ENCODE data around the gene SLC13A4.
"Not testable (repeated sequence)": the region's sequence is repeated elsewhere in the genome, so short reads cannot be mapped to it uniquely, and the experiment has no call there.

Gene SLC13A4

DNA sequence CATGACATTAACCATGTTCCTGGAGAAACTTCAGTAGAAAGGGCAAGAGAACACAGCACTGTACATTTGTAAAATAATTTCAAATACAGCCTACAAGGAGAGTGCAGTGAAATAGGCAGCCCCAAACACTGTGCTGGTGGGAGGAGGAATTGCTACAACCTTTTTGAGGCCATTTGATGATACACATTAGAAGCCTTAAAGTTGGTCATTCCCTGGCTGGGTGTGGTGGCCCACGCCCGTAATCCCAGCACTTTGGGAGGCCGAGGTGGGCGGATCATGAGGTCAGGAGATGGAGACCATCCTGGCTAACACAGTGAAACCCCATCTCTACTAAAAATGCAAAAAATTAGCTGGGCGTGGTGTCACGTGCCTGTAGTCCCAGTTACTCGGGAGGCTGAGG, 35.4 kb downstream of the SLC13A4 start:
- DNase-seq: not testable (repeated sequence)

DNA sequence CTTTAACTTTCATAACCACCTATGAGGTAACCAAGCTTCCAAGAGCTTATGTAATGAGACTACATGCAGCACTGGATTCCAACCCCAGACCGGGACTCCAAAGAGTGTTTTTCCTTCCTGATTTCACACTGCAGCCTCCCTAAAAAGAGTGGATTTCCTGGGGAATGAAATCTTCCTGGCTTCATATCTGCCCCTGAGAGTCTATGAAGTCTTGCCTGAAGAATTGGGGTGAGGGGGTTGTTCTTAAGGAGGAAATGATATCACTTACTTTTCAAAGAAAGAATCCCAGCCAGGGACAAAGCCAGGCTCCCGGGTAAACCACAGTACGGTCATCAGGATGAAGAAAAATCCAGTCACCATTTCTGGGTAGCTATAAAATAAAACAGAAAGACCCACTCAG, 35.9 kb downstream of the SLC13A4 start:
- DNase-seq: no peak

DNA sequence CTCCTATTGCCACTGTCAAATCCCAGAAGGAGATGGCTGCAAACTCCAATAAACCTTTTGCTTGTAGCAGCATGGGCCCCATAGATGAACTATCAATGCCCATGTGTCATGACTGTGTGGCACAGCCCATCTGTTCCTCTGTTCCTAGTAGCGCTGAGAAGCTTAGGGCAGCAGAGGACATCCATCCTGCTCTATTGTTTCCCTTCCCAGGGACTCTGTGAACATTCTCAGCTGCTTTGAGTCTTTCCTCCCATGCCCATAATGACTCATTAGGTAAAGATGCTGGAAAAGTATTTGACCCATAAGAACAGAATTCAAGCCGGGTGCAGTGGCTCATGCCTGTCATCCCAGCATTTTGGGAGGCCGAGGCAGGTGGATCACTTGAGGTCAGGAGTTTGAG, 37.4 kb downstream of the SLC13A4 start:
- DNase-seq: peak; percentile 72

DNA sequence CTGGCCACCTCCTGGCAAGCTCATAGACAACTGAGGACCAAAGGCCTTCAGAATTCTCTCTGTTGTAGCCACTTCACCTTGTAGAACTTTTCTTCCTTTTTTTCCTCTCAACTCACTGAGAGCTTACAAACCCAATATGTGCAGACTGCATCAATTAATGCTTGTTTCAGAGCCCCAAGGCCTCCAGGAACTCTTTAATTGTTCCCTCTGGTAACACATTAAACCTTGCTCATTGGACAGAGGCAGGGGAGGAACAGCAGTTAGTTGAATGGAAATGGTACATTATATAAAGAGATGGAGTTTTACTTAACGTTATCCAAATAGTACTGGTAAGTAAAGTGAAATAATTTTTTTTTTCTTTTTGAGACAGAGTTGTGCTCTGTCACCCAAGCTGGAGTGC, 40.5 kb downstream of the SLC13A4 start:
- no peak for DNase-seq

DNA sequence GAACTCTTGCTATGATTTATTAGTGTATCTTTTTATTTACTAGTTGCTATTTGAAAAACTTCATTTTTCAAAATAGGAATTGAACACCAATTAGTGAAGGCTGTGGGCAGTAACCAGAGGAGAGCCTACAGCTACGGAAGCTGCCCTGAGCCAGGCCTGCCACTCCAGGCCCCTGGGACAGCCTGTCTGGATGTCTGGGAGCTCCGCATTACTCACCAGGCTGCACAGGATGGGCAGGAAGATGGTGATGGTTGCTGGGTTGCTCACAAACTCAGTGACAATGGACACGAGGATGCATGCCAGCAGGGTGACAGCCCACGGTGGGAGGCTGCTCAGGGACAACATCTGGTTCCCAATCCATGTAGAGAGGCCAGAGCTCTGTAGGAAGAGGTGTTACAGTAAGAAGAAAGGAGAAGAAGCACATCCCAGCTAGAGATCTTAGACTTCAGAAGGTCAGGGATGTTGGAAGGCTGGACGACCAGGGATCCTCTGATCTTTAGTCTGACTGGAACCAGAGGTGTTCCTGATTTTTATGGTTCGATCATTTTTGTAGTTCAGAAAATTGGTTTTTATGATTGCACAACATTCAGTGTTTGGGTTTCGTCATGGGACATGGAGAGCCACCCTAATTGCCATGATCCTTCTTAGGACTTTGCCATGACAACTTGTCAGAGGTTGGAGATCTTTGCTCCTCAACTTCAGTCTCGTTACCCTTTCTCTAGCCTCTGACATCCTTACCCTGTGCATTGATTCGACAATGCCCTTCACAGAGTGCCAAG, 42.5 kb downstream of the SLC13A4 start:
- DNase-seq: peak; percentile 68

DNA sequence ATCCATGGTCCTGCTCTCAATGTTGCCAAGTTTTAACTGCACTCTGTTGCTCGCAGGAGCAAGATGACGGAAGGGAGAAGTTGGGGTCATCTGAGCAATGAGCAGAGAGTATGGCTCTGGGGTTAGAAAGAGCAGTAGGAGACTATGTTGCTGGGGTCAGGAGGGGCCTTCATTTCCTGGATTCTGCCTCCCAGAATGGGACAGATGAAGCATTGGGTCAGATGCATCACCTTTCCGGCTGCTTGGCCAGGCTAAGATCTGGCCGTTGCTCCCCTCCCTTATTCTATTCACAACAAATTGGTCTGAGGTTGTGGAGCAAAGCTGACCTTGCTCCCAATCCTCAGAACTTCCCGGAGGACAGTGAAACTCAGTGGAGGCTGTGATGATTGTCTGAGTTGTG, 43.3 kb downstream of the SLC13A4 start:
- no peak for DNase-seq

DNA sequence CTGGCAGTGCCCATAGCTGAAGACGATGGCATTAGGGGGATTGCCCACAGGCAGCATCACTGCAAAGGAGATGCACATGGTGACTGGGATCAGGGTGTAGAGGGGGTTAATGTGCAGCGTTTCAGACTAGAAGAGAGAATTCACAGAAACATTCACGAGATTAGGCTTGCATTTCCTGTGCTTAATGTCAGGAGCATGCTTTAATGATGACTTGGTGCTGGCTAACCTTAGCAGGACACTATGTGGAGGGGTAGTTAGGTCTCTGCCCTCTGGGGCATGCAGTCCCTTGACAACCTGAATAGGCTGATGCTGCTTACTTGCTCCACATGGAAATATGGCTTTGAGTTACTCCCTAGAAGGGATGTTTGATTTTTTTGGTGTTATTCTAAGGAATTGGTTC, 43.9 kb downstream of the SLC13A4 start:
- peak; percentile 47 for DNase-seq

DNA sequence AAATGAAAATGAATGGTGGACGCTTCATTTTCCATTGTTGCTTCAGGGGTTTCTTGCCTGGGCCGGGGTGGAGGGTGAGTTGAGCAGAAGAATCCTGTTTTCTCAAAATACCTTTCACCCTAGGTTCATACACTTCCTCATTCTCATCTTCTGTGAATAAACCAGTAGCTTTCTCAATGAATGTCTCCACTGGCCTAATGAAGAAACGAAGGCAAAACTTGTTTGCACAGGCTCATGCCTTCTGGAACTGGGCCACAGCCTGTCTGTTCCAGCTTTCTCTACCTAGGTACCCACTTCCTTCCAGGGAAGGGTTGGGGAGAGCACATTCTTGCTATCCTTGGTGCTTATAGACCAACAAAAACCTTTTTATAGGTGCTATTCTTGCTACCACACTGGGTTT, 44.4 kb downstream of the SLC13A4 start:
- no peak for DNase-seq

DNA sequence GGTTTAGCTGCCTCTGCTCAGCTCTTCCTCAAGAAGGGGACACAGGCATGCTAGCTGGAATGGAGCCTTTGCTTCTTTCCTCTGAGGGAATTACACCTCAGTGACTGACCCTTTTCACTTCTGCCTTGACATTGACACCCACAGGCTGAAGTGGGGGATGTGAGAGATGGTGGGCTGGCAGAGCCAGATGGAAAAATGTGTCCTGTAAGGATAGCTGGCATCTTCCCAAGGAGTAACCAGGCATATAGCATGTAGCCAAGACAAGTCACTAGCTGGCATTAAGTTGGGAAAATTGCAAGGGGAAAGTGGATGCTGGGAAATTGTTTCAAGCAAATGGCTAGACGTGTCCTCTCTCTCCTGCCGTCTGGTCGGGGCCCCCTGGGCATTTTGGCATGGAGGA, 45.8 kb downstream of the SLC13A4 start:
- DNase-seq: no peak

DNA sequence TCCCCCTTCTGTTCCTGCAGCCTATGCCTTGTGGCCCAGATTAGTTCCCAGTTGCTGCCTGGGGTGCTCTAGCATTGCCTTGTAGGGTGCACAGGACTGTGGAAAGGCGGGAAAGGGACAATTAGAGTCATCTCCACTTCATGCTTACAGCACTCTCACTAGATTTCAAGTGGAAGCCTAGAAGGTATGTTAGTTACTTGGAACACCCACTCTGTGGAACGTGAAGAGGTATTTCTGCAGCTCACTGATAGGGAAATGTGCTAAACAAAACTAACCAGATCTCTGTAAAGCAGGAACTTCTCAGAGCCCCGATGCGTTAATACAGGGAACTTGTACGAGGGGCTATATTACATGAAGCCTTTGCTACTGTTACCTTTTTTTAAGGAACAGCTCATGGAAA, 46.2 kb downstream of the SLC13A4 start:
- DNase-seq: no peak

DNA sequence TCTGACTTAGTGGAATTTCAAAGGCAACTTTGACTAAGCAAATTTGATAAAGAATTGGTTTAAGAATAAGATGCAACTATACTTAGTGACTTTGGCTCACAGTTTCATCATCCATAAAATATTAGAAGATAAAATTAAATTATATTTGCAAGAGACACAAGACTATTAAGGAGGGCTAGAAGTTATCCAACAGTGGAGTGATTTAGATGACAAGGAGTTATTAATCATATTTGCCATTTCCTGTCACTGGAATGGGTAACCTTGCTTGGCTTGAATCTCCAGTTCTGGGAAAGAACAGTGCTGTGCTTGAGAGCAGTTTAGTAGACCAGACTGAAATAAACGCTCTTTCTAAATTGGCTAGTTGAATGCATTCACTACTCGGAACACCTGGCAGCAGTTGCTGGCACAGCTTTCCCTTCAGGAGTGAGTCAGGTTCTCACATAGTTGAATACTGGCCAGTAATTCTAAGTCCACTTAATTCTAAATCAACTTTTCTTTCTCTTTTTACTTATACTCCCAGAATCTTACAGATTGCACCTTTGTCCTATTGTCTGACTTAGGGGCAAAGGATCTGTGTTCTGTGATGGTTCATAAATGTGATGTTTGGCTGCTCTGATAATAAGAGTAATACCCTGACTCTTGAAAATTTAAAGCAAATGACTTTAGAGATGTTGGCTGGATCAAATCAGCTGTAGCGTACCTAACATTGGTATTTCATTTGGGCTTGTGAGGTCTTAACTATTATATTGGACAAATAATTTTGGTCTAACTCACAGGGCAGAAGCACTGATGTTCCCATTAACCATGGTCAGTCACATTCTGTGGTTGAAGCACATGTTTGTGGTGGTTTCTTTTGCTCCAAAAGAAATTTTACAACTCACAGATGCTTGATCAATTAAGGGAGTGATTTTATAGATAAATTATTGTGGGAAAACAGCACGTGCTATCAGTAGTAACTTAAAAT, 49.1 kb downstream of the SLC13A4 start:
- DNase-seq: peak; percentile 27

DNA sequence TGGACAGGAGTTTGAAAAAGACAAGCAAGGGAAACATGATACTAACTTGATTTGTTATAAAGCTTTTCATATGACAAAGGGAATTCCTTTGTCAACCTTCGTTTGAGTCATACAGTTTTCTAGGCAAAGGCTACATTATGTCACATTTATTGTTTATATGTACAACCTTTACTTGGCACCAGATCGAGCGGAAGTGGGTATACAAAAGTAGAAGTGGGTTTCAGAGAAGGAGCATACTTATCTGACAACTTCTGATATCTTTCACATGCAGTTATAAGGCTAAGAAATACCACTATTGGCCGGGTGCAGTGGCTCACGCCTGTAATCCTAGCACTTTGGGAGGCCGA, 54.7 kb downstream of the SLC13A4 start:
- peak; percentile 22 for DNase-seq

DNA sequence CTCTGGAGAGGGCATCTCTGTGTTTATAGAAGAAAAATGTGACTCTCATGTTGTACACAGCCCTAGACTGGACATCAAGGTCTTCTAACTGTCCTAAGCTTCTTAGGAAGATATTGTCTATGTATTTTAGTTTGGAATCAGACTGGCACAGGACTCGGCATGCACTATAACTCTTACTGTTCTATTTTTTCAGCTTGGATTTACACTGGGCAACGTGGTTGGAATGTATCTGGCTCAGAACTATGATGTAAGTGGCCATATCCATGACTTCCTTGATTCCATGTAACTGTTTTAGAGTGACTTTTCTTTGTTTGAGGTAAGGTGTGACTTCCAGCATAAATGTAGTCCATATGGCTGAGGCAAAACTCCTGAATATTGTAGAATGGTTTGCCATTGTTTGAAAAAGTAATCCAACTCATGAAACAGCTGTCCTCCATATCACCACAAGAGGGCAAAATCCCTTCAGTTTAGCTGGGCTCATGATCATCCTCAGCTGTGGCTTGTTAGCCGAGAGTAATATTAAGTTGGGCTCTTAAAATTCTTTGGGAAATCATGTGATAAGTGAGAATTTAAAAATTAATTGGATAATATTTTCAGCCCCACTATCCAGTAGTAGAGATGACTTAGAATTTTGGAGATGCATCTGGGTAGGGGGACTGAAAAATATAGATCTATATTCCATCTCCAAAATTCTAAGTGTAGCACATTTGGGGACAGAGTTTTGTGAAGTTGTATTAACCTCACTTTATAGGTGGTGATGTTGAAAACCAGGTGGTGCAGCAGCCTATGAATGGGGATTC, 55.2 kb downstream of the SLC13A4 start:
- peak; percentile 72 for DNase-seq

DNA sequence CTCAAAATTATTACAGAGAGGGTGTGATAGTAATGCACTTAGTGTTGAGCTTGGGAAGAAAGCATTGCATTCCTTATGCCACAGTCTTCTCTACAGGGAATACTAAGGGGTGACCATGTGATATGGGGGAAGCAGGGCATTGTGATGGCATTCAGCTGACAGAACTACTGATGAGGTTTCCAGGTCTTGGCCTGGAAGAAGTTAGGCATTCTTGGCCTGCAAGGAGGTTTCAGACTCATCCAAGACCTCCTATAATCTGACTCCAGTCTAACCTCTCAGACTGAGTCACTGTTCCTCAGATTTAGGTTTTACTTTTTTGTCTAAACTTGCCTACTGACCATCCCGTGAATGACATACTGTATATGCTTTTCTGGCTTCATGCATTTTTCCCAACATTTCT, 57.8 kb downstream of the SLC13A4 start:
- peak; percentile 73 for DNase-seq

DNA sequence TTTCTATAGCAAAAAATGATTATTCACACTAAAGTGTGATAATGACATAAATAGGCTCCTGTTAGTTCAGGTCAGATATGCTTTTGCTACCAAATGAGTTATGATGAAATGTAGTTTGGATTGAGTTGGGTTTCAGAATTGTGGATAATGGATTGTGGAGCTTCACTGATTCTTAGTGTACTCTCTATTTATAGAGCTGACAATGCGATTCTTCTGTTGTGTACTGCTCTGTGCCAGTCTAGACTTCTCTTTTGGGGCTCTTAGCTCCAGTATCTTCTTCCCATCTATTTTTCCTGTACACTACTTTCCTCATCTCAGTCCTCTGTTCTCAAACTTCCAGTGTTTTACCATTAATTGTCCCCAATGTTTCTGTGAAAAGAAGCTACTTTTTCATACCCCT, 58.2 kb downstream of the SLC13A4 start:
- DNase-seq: no peak

DNA sequence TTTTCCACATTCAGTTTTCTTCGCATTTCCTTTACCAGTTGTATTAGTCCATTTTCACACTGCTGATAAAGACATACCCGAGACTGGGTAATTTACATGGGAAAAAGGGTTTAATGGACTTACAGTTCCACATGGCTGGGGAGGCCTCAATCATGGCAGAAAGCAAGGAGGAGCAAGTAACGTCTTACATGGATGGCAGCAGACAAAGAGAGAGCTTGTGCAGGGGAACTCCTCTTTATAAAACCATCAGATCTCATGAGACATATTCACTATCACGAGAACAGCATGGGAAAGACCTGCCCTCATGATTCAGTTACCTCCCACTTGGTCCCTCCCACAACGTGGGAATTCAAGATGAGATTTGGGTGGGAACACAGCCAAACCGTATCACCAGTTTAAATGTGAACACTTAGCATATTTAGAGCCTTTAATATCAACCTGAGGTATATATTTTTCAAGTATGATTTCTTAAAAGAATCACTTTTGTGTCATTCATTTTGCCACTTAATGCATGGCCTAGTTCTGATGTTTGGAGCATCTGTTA, 59.1 kb downstream of the SLC13A4 start:
- not testable (repeated sequence) for DNase-seq

DNA sequence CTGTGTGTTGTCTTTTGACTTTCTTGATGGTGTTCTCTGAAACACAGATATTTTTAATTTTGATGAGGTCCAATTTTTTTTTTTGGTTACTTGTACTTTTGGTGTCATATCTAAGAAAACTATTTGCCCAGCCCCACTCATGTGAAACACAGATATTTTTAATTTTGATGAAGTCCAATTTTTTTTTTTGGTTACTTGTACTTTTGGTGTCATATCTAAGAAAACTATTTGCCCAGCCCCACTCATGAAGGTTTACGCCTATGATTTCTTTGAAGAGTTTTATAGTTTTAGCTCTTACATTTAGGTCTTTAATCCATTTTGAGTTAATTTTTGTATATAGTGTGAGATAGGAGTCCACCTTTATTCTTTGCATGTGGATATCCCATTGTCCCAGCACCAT, 60.4 kb downstream of the SLC13A4 start:
- DNase-seq: not testable (repeated sequence)

DNA sequence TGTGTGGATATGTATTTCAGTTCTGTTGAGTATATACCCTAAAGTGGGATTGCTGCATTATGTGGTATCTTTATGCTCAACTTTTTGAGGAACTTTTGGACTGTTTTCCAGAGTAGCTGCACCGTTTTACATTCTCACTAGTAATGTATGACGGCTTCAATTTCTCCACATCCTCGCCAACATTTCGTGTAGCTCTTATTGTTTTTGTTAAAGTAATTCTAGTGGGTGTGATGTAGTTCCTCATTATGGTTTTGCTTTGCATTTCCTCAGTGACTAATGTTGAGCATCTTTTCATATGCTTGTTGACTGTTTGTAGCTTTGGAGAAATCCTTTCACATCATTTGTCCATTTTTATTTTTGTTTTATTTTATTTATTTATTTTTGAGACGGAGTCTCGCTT, 61.1 kb downstream of the SLC13A4 start:
- no peak for DNase-seq

DNA sequence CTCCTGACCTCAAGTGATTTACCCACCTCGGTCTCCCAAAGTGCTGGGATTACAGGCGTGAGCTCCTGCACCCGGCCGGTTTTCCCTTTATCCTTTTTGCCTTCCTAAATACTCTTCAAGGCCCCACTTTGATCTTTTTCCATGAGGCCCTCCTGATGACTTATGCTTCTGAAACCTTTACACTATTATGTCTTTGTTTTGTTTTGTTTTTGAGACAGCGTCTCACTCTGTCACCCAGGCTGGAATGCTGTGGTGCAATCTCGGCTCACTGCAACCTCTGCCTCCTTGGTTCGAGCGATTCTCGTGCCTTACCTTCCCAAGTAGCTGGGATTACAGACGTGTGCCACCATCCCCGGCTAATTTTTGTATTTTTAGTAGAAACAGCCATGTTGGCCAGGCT, 61.8 kb downstream of the SLC13A4 start:
- DNase-seq: no peak

DNA sequence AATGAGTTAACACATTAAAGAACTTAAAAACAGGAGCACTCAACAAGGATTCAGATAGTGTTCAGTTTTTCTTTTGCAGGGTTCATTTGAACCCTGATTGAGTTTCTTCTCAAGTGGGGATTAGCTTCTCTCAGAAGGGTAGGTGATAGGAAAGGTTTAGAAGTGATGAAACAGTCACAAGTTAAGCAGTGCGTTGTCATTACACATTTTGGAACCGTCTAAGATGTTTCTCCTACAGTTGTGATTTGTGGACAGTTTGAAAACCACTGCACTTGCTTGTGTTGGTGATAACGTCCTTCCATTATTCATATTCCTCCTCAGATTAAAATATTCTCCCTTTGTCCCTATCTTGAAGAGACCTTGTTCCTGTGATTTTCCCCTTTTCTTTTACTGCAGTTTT, 62.9 kb downstream of the SLC13A4 start:
- DNase-seq: no peak

DNA sequence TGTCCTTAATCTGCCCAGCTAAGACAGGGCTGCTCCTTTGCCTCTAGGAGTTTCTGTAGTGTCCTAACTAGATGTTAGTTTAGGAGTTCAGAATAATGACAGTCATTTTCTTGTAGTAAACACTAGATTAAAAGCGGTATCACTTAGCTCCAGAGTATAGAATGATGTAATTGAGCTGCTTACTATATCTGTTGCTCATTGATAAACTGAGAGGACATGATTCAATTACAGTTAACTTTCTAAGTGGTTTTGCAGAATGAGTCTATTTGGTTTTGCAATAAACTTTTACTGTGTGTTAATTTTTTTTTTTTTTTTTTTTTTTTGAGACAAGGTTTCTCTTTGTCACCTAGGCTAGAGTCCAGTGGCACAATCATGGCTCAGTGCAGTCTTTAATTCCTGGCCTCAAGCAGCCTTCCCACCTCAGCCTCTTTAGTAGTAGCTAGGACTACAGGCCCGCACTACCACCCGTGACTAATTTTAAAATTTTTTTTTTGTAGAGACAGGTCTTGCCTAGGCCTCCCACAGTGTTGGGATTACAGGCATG, 63.9 kb downstream of the SLC13A4 start:
- peak; percentile 28 for DNase-seq

DNA sequence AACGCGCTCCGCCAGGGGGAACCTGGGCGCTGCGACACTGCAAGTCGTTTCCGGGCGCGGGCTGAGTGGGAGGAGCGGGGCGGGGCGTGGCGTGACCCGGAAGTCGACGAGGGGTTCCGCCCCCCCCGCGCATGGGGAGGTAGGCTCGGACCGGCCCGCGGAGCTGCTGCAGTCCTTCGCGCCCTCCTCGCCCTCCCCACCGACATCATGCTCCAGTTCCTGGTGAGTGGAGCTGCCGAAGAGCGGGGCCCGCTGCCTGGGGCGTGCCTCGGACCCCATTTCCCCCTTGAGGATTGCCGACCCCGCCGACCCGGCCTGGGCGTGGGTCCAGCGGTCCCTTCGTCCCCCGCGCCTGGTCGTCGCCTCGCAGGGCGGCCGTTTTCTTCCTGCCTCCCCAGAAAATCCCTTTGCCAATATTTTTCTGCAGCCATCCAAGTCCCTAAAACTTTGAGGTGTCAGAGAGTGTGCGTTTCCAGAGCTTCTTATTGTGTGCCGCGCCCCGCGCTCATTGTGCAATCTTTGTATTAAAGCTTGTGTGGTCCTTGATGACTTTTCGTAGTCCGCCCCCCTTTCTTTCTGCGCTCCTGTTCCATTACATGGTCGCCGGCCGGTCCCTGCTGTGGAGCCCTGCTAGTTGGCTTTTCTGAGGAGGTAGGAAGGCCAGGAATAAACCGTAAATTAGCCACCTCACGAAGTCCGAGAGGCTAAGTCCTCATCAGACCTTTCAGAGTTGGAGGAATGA, 65.4 kb downstream of the SLC13A4 start, which contains the start of gene STMP1:
TSS of gene STMP1 (plus strand) at position 142 of the 742 bp plus-strand sequence.
- DNase-seq: peak; percentile 96

Data from fibroblast of skin of scalp (primary cell).